Lower lobe of right lung (tissue), 2 donors: ENCODE data around the gene OVAAL. TPM values are rescaled to one million over a fixed set of nuclear protein-coding genes. Genes with fewer than 3 reads are reported as not detected.

ENCODE experiments used
- ATAC-seq, 2 donors: fragments of 200-7000 bp; cut with Tn5 transposase; one replicate each; pipeline ENCODE4 v1.9.1; 2020 to 2022; ENCODE audit warnings: mild to moderate bottlenecking in 2 of 2, moderate library complexity in 2 of 2
- DNase-seq: peaks from one replicate; pipeline ENCODE4 v3.0.0-alpha.2; 2020
- H3K27ac ChIP-seq: fragments of 200-600 bp; one replicate; pipeline ENCODE4 v1.8.0; 2022
- H3K27me3 ChIP-seq: fragments of 200-600 bp; one replicate; pipeline ENCODE4 v1.8.0; 2022; ENCODE audit warnings: low read depth
- H3K36me3 ChIP-seq: fragments of 200-600 bp; one replicate; pipeline ENCODE4 v1.8.0; 2022; ENCODE audit warnings: mild to moderate bottlenecking
- H3K4me1 ChIP-seq: fragments of 200-600 bp; one replicate; pipeline ENCODE4 v1.8.0; 2022
- H3K4me3 ChIP-seq: fragments of 200-600 bp; one replicate; pipeline ENCODE4 v1.8.0; 2022; ENCODE audit warnings: mild to moderate bottlenecking
- H3K9me3 ChIP-seq: fragments of 200-600 bp; one replicate; pipeline ENCODE4 v1.8.0; 2022
- CTCF ChIP-seq: fragments of 200-600 bp; IDR thresholded peaks from one replicate; pipeline ENCODE4 v1.8.0; 2022; ENCODE audit warnings: antibody characterized with exemption, mild to moderate bottlenecking
- intact Hi-C: fragments of 100-400 bp; cut with DNase I; formaldehyde crosslinking; loops from one replicate; pipeline ENCODE4 v1.11.0; 2022
- total RNA-seq: library from RNA; stranded (reverse); fragmentation: NEBNext Ultra II Directional; extraction: Animal tissue kit (Norgen Biotek cat#: 25700); gene quantifications from one replicate; pipeline ENCODE4 v1.2.1, GENCODE V29; 2021
- donor health status: DM: no; HTN: yes; CAD: no; lungs with severe emphysema.

The OVAAL gene
- total RNA-seq, 1 donor from 2014 or later: not detected

DNA sequence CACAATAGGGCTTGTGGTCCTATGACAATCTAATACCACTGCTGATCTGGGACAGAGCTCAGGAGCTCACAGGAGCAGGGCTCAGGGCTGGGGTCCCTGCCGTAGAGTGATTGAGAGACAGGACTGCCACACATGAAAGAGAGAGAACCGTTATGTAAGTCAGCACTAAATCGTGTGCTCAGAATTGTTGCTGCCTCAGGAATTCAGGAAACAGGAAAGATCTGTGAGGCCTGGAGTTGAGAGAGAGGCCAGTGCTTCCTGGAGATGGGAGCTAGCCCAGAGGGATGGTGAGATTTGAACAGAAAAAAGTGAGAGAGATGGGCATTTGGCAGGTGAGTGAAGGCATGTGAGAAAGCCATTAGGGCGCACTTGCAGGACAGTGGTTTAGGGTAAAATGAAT lies 38.9 kb upstream of the OVAAL start:
- Histone ChIP-seq H3K4me3 (no peak overlapping the region), H3K27me3 (no peaks in the 10 kb centered on the region), H3K36me3 (no peaks in the 10 kb centered on the region), H3K9me3 (no peaks in the 10 kb centered on the region), H3K27ac (peak overlapping the region; percentile 9), H3K4me1 (peaks cover 6% of the 10 kb centered on the region)
- DNase-seq (no peak), ATAC-seq (no peak)
- intact Hi-C loops: loop anchor here (5.0 kb wide), 1 partner anchor 342 kb away; no protein-coding TSS in a partner anchor
- TF ChIP-seq CTCF: no peak

GRCh38 chr1:180521474-180522212 lies 37.1 kb upstream of the OVAAL start:
- Histone ChIP-seq H3K4me3 (no peak overlapping the region), H3K36me3 (no peaks in the 10 kb centered on the region), H3K27ac (no peak overlapping the region), H3K27me3 (no peaks in the 10 kb centered on the region), H3K4me1 (peaks cover 15% of the 10 kb centered on the region), H3K9me3 (no peaks in the 10 kb centered on the region)
- intact Hi-C loops: no loop called here
- ATAC-seq (peak; percentile 81 to 89), DNase-seq (no peak)
- TF ChIP-seq CTCF: no peak

DNA sequence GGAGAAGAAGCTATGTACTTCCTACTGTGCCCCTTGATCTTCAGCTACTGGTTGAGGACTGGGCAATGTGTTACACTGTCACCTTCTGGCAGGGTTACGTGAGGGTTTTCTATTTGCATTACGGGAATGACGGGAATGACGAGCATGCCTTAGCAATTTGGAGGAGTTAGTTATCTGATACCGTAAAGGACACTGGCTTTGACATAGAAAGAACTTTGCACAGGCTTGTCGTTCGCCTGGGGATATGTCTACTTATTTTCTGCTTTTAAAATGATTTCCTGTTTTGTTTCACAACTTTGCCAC lies 36.6 kb upstream of the OVAAL start:
- DNase-seq: no peak

DNA sequence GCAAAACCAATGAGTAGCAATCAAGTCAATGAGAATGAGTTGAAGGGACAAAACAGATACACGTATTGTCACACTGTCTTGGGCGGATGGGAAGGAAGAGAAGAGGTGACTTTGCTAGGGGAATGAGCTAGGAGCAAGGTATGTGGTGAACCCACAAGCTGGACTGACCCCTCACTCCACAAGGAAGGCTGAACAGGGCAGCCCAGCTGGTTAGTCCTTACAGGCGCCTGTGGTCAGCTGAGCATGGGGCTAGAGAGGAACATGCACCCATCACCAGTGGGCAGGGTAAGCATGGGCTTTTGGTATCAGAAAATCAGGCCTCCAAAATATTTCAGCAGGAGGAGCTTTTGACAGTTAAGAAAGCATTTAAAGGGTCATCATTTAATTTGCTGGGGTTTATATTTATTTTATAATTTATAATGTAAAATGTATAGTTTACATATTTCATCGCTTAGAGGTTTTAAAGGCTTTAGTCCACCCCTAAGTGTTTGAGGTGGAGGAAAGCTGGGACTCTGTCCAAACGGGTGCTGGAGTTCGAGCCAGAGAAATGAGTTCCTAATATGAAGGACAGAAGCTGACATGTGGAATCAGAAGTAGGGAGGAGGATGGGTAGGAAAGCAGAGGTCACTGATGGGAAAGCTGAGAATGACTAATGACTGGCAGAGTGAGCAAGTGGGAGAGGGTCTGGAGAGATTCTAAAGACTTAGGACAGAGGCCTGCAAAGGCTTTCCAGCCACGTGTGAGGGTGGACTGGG lies 34.4 kb upstream of the OVAAL start:
- no peak for DNase-seq
- intact Hi-C loops: no loop called here
- peaks cover 28% of the 10 kb centered on the region for H3K4me1 ChIP-seq
- no peaks in the 10 kb centered on the region for H3K27me3 ChIP-seq
- no peak overlapping the region for H3K27ac ChIP-seq
- TF ChIP-seq CTCF: no peak
- H3K4me3 ChIP-seq: no peak overlapping the region
- H3K9me3 ChIP-seq: no peaks in the 10 kb centered on the region
- H3K36me3 ChIP-seq: no peaks in the 10 kb centered on the region
- no peak for ATAC-seq

More for the DNA sequence above, 36.6 kb upstream of the OVAAL start:
- Histone ChIP-seq H3K4me3 (no peak overlapping the region), H3K36me3 (no peaks in the 10 kb centered on the region), H3K27ac (no peak overlapping the region), H3K9me3 (no peaks in the 10 kb centered on the region), H3K27me3 (no peaks in the 10 kb centered on the region), H3K4me1 (peaks cover 15% of the 10 kb centered on the region)
- intact Hi-C loops: no loop called here
- peak; percentile 39 to 65 for ATAC-seq
- no peak for TF ChIP-seq CTCF

DNA sequence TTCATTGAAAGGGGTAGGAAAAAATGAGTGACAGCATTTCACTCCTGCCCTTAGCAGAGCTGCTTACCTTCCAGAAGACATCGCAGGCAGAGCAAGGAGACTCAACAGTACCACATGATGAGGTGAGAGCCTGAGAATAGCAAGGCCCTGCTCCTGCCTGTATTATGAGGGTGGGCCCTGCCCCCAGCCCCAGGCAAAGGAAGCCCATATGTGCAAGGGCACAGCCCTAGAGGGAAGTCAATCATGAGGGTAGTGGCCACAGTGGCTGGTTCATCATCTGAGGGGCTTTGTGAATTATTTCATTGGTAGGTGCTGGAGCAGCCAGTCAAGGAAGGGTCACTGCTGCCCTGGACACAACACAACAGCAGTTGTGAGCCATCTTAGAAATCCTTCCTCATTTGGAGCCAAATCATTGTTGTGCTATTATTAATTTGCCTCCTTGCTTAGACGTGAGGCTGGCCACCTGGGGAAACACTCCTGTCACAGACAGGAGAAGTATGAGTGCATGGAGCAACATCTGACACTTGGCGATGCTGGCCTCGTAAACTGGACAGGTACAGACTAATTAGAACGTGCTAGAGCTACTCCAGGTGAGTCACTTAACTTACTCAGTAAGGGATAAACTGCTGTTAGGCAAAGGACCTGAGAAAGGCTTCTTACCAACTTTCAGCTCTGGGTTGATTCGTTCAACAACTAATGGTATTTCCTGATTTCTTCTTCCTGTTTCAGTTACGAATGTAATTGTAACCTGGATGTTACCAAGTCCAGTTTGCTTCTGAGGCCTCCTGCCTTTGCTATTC lies 33.6 kb upstream of the OVAAL start:
- no peak overlapping the region for H3K4me3 ChIP-seq
- no peaks in the 10 kb centered on the region for H3K9me3 ChIP-seq
- peaks cover 34% of the 10 kb centered on the region for H3K4me1 ChIP-seq
- H3K27ac ChIP-seq: no peak overlapping the region
- no peaks in the 10 kb centered on the region for H3K36me3 ChIP-seq
- no peaks in the 10 kb centered on the region for H3K27me3 ChIP-seq
- no peak for DNase-seq
- TF ChIP-seq CTCF: no peak
- intact Hi-C loops: no loop called here
- ATAC-seq: no peak
